H1 (cell line): ENCODE measurements around the gene IFT122.

Experiments
- EP300 ChIP-seq, 2 experiments: IDR thresholded peaks; 1 replicate in 1 of 2; 2 replicates in 1 of 2; pipeline ENCODE4 v1.6.1; 2011 to 2012; ENCODE audit warnings: low read depth in 2 of 2, low read length in 2 of 2, mild to moderate bottlenecking in 2 of 2, borderline replicate concordance in 1 of 2, inconsistent platforms in 1 of 2, moderate library complexity in 1 of 2
- EZH2 ChIP-seq: fragments of 200-600 bp; sonication (generic); IDR thresholded peaks from 2 replicates; pipeline ENCODE4 v1.7.1; 2012; ENCODE audit warnings: low read depth, mild to moderate bottlenecking, moderate library complexity, low read length, inconsistent platforms; ENCODE audit not compliant: severe bottlenecking
- PHF8 ChIP-seq: fragments of 200-600 bp; sonication (generic); conservative IDR thresholded peaks from 2 replicates; pipeline ENCODE4 v1.7.1; 2012; ENCODE audit warnings: low read depth, mild to moderate bottlenecking, inconsistent platforms, low read length, moderate library complexity
- POLR2A ChIP-seq, 2 experiments: IDR thresholded peaks; 1 replicate in 1 of 2; 2 replicates in 1 of 2; pipeline ENCODE4 v1.6.1; 2011; ENCODE audit warnings: low read depth in 2 of 2, low read length in 2 of 2, mild to moderate bottlenecking in 2 of 2; ENCODE audit errors: control extremely low read depth in 1 of 2
- POLR2AphosphoS5 ChIP-seq: IDR thresholded peaks from 2 replicates; pipeline ENCODE4 v1.6.1; 2011; ENCODE audit warnings: low read depth, low read length
- SP2 ChIP-seq: IDR thresholded peaks from 2 replicates; pipeline ENCODE4 v1.6.1; 2012; ENCODE audit warnings: mild to moderate bottlenecking, low read length, inconsistent platforms
- TF ChIP-seq, protein P1 (sequence below), 3 experiments: IDR thresholded peaks; 1 replicate in 2 of 3; 2 replicates in 1 of 3; pipeline versions ENCODE4 v1.5.1 to v1.6.1; 2011; ENCODE audit warnings: low read length in 3 of 3, mild to moderate bottlenecking in 3 of 3, inconsistent platforms in 2 of 3, low read depth in 1 of 3, moderate library complexity in 1 of 3; ENCODE audit not compliant: insufficient read depth in 1 of 3; ENCODE audit errors: control extremely low read depth in 1 of 3

DNA sequence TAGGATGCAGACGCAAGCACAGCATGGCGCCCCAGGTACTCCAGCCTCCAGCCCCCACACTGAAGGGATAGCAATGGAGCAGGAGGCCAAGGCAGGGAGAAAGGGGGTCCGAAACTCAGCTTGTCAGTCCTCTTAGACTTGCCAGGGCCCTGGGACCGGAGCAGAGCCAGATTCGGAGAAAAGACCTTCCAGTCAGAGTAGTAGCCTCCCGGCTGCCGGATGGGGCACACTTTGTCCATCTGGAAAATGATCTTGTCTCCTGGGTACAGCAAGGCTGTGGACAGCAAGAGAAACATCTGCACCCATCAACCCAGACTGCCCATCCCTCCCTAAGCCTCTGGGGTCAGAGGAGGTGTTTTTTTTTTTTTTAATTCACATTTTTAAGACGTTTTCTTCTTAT is 35.9 kb upstream of the IFT122 start:
- TF ChIP-seq PHF8 (no peak), POLR2A (IDR thresholded peaks at IDR 0.05; ENCODE audit: control extremely low read depth in 1 of 2, low read depth in 2 of 2, low read length in 2 of 2) (no peak), EP300 (IDR thresholded peaks at IDR 0.05; ENCODE audit: borderline replicate concordance in 1 of 2, low read depth in 2 of 2, low read length in 2 of 2) (no peak), SP2 (no peak), EZH2 (no peak), POLR2AphosphoS5 (no peak)
- TF ChIP-seq, protein P1, sequence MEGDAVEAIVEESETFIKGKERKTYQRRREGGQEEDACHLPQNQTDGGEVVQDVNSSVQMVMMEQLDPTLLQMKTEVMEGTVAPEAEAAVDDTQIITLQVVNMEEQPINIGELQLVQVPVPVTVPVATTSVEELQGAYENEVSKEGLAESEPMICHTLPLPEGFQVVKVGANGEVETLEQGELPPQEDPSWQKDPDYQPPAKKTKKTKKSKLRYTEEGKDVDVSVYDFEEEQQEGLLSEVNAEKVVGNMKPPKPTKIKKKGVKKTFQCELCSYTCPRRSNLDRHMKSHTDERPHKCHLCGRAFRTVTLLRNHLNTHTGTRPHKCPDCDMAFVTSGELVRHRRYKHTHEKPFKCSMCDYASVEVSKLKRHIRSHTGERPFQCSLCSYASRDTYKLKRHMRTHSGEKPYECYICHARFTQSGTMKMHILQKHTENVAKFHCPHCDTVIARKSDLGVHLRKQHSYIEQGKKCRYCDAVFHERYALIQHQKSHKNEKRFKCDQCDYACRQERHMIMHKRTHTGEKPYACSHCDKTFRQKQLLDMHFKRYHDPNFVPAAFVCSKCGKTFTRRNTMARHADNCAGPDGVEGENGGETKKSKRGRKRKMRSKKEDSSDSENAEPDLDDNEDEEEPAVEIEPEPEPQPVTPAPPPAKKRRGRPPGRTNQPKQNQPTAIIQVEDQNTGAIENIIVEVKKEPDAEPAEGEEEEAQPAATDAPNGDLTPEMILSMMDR (IDR thresholded peaks at IDR 0.05; ENCODE audit: control extremely low read depth in 1 of 3, insufficient read depth in 1 of 3, low read depth in 1 of 3, low read length in 3 of 3) = no peak
